Astrocyte (in vitro differentiated cells and primary cell): ENCODE measurements around the gene FZR1.

Source experiments
- CTCF ChIP-seq: IDR thresholded peaks from 2 replicates; pipeline ENCODE4 v1.5.1; 2011; ENCODE audit warnings: low read depth, mild to moderate bottlenecking, inconsistent platforms, low read length, moderate library complexity; ENCODE audit not compliant: insufficient read depth
- EZH2 ChIP-seq: IDR thresholded peaks from 2 replicates; pipeline ENCODE4 v1.6.1; 2012; ENCODE audit warnings: mild to moderate bottlenecking, low read length, inconsistent platforms; ENCODE audit not compliant: insufficient read depth

- no peak for TF ChIP-seq CTCF
- no peak for TF ChIP-seq EZH2
Measured at GRCh38 chr19:3551792-3552095, 45.6 kb downstream of the FZR1 start.
